GM19025 (cell line): ENCODE measurements around the gene ZIC1.

Experiments used
- ATAC-seq: cut with Tn5 transposase; IDR thresholded peaks from one replicate; pipeline ENCODE4 v1.9.1; 2021; ENCODE audit warnings: mild to moderate bottlenecking, low read depth, moderate library complexity; ENCODE audit not compliant: unreplicated experiment

The ZIC1 gene

GRCh38 chr3:147409143-147410115, at the start of gene ZIC1:
TSS of gene ZIC1 (plus strand) at chr3:147409365. CDS start at chr3:147410113, 748 bp downstream.
- no peak for ATAC-seq

- no peak for ATAC-seq
Observed at GRCh38 chr3:147360051-147360439, 49.1 kb upstream of the ZIC1 start.

GRCh38 chr3:147360646-147361453, 48.3 kb upstream of the ZIC1 start:
- ATAC-seq = no peak

- ATAC-seq = peak; percentile 48
Observed at GRCh38 chr3:147361454-147362420, 47.4 kb upstream of the ZIC1 start.

DNA sequence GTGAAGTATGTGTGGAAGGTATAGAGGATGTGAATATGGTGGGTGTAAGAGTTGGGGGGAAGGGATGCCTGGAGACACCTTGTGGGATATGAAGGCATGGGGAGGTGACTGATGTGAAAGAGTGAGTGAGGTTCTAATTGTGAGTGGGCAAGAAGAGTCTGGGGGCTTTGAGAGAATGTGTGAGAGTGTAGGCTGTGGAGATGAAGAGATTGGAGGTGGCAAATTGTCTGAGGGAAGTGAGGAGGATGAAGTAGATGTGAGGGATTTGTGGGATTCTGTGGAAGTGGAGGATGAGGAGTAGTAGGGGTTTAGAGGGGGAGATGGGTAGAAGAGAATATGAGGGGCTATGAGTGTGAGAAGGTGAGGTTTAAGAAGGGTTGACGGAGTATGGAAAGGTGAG, 44.4 kb upstream of the ZIC1 start:
- ATAC-seq = no peak

DNA sequence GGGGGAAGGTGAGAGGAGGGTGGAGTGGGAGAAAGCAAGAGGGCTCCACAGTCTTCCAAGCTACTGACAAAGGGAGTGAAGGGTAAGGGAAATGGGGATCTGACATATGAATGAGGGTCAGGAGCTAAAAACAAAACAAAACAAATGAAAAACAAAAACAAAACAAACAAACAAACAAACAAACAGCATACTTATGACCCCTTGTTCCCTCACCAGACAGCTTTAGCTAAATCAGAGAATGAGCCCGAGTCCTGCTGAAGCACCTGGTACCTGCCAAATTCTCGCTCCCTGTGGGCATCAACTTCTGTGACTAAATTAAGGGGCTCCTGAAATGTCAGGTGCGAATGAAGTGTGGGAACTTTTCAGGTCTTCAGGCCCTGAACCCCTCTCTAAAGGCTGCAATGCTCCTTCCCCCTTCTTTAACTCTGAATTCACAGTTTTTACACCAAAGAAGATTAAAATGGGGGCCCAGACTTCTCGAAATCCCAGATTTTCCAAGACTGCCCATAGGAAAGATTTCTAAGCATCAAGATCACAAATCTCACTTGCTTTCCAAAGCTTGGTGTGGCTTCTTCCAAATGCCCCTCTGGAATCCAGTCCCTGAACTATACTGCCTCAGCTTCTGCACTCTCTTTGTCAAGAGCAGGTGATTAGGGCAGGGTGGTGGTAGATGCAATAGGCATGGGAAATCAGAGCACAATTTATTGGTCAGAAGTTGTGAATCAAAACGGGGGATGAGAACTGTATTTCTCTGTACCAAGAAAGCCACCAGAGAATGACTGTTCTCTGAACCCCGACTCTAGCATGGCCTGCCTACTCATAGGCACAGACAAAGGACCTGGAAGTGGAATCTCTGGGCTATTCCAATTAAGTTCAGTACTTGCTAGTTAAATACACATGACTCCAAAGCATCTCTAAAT, 43.7 kb upstream of the ZIC1 start:
- ATAC-seq = no peak

DNA sequence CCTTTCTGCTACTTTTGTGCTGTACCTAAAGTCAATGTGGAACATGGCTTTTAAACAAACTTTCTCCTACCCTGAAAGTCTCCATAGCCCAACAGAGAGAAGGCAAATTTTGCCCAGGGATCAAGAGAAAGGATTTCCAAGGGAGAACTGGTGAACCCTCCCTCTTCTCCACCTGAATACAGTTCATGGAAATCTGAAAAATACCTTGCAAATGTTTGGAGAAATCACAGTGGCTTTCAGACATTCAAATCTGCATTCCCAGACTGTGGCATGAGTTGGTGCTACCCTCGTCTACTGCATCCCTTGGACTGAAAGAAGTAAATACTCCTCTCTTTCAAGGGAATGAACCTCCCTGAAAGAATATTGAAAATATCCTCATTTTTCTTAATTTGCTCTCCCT, 41.5 kb upstream of the ZIC1 start:
- no peak for ATAC-seq

GRCh38 chr3:147368151-147368550, 41.0 kb upstream of the ZIC1 start:
- no peak for ATAC-seq

DNA sequence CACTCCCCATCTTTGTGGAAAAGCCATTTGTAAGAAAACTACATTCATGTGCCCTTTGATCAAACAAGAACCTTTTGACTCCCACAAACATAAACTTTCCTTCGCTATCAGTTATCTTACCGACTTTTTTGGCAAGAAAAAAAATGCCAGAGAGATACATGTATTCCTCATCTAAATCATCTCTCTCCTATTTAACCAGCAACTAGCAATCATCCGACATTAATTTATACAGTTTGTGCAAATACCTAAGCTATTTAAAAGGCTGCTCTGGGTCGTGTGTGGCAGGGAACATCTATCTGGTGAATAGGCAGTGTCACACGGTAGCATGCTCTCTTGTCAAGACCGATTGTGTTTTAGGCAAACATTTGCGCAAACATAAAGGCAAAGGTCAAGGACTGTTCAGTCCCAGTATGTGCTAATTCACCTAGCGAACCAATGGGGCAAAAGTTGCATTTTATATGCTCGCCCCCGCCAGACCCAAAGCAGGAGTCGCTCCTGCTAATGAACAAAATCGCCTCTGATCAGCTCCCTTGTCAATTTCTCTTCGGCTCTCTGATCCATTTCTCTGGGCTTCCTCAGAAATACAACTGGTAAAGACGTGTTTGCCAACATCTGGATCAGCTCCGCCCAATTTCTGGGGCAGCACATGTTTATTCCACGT, 40.5 kb upstream of the ZIC1 start:
- no peak for ATAC-seq

DNA sequence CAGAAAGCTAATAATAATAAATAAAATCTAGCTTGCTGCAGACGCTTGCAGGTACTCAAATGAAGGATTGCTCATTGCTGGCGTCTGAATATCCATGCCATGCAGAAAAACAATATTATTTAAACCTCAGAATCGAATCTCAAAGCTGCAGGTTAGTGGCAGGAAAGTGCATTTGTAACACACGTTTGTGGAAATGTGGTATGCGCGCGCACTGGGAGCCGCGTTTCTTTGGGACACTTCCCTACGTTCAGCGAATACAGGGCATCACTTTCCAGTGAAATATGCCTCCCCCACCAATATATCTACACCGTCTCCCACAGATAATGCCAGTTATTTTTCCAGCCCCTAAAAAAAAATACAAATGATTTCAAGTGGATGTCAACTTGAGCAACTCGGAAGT, 39.9 kb upstream of the ZIC1 start:
- no peak for ATAC-seq

GRCh38 chr3:147369661-147370123, 39.5 kb upstream of the ZIC1 start:
- no peak for ATAC-seq

- no peak for ATAC-seq
Observed at GRCh38 chr3:147370349-147370748, 38.8 kb upstream of the ZIC1 start.

- no peak for ATAC-seq
Observed at GRCh38 chr3:147371140-147371539, 38.0 kb upstream of the ZIC1 start.

DNA sequence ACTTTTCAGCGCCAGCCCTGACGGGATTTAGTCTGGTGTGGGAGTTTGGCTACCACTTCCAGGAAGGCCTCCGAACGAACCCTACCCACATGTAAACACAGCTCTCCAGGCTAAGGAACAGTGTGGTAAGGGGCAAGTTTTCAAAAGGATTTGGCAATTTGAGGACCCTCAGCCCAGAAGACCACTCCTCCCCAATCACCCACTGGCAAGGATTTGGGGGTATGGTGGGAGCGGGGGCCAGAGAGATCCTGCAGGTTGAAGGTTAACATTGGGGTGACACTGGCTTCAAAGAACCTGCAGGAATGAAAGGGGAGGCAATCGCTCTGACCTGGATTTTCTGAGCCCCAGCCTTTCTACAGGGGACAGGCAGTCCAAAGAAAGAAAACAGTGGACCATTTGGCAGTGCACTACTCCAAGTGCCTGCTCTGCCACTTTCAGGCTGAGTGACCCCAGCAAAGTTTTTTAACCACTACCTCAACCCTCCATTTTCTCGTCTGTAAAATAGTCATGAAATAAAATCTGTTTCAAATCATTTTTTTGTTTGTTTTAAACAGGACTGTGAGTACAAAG, 37.3 kb upstream of the ZIC1 start:
- no peak for ATAC-seq

- ATAC-seq = no peak
Observed at GRCh38 chr3:147372525-147373027, 36.6 kb upstream of the ZIC1 start.

DNA sequence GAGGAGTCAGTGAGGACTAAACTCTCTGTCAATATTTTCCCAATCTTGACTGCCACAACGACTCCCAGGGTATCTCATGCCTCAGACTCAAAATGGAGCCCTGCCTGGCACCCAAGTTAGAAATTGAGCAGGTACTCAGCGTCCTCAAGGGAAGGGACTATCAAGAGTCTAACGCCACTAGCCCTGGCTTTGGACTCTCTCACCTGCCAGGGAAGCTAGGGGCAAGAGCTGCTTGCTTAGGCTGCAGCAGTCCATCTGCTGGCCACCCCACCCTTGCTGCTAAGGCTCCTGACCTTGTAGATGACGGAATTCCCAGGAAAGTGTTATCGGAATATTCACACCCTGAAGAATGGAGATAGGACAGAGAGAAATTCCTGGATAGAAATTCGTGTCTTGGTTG, 35.9 kb upstream of the ZIC1 start:
- ATAC-seq = no peak

DNA sequence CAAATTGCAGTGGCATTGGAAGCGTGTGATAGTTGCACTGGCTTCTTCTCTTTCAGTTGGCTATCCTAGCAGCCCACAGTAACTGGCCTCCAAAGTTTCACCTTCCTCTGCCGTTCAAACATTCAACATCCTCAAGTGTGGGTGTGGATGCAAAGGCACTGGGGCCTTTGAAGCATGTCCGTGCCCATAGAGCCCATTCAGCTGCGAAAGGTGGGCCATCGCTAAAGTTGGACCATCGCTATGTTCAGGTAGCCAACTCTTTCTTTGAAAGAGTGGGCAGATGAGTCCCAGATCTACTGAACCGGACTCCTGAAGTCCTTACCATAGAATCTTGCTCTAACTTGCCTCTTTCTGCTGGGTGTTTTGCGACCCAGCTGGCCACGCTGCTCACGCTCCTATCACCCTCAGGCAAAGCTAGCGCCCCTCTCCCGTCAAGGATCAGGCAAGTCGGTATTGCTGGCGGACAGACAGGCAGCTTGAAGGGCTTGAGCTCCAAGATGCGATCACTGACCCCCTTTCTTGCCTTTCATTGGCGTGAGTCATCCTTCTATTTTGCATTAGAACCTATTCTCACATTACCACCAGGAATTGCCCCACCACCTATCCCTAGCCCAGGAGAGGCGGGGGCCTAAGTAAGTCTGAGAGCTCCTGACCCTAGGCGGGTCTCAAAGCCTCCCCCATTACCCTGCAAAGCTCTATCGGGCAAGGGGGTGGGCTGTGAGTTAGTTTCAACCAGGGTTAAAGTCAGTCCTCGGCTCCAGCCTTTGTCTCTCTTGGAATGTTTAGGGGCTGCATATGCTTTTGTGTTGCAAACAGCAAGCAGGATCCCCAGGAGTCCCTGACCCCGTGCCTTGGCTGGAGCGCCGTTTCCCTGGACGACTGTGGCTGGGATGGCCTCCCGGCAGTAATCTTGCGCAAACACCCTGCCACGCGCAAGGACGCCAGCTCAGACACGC, 31.5 kb upstream of the ZIC1 start:
- ATAC-seq = no peak
